WTC11 (cell line): ENCODE measurements around the gene TASP1.
"Not testable (repeated sequence)": the region's sequence is repeated elsewhere in the genome, so short reads cannot be mapped to it uniquely, and the experiment has no call there.

Source experiments
- ESRRA ChIP-seq: sonication (generic); formaldehyde crosslinking; IDR thresholded peaks from 2 replicates; pipeline ENCODE4 v1.8.1; 2022; ENCODE audit warnings: mild to moderate bottlenecking, missing genetic modification reagents, borderline replicate concordance
- KAT7 ChIP-seq: sonication (generic); formaldehyde crosslinking; IDR thresholded peaks from 2 replicates; pipeline ENCODE4 v1.8.1; 2023; ENCODE audit warnings: missing genetic modification reagents, mild to moderate bottlenecking, borderline replicate concordance
- NR1H2 ChIP-seq: sonication (generic); formaldehyde crosslinking; IDR thresholded peaks from 2 replicates; pipeline ENCODE4 v1.9.0; 2021; ENCODE audit warnings: mild to moderate bottlenecking, moderate library complexity, missing genetic modification reagents
- PRDM15 ChIP-seq: sonication (generic); formaldehyde crosslinking; IDR thresholded peaks from 2 replicates; pipeline ENCODE4 v1.8.0; 2022; ENCODE audit warnings: missing genetic modification reagents
- RELA ChIP-seq: sonication (generic); formaldehyde crosslinking; IDR thresholded peaks from 2 replicates; pipeline ENCODE4 v1.8.1; 2022; ENCODE audit warnings: missing genetic modification reagents, mild to moderate bottlenecking, borderline replicate concordance
- SMAD3 ChIP-seq: sonication (generic); formaldehyde crosslinking; IDR thresholded peaks from 2 replicates; pipeline ENCODE4 v1.8.0; 2022; ENCODE audit warnings: missing genetic modification reagents, mild to moderate bottlenecking, borderline replicate concordance
- ZBTB43 ChIP-seq: sonication (generic); formaldehyde crosslinking; IDR thresholded peaks from 2 replicates; pipeline ENCODE4 v1.8.1; 2023; ENCODE audit warnings: mild to moderate bottlenecking, missing genetic modification reagents
- ZSCAN18 ChIP-seq: fragments of 250-450 bp; sonication (Bioruptor Pico); IDR thresholded peaks from 2 replicates; pipeline ENCODE4 v2.1.2; 2022; ENCODE audit warnings: mild to moderate bottlenecking, moderate library complexity
- TF ChIP-seq, protein P1 (sequence below): fragments of 200-600 bp; IDR thresholded peaks from 2 replicates; pipeline ENCODE4 v1.8.0; 2022; ENCODE audit warnings: antibody characterized with exemption
- TF ChIP-seq, protein P2 (sequence below): sonication (generic); formaldehyde crosslinking; IDR thresholded peaks from 2 replicates; pipeline ENCODE4 v1.8.0; 2022; ENCODE audit warnings: mild to moderate bottlenecking, missing genetic modification reagents

DNA sequence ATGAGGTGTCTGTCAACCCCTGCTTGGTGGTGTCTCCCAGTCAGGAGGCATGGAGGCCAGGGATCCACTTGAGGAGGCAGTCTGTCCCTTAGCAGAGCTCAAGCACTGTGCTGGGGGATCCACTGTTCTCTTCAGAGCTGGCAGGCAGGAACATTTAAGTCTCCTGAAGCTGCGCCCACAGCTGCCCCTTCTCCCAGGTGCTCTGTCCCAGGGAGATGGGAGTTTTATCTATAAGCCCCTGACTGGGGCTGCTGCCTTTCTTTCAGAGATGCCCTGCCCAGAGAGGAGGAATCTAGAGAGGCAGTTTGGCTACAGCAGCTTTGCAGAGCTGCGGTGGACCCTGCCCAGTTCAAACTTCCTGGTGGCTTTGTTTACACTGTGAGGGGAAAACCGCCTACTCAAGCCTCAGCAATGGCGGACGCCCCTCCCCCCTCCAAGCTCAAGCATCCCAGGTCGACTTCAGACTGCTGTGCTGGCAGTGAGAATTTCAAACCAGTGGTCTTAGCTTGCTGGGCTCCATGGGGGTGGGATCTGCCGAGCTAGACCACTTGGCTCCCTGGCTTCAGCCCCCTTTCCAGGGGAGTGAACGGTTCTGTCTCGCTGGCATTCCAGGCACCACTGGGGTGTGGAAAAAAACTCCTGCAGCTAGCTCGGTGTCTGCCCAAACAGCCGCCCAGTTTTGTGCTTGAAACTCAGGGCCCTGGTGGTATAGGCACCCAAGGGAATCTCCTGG, 258.1 kb downstream of the TASP1 start:
- TF ChIP-seq, protein P1, sequence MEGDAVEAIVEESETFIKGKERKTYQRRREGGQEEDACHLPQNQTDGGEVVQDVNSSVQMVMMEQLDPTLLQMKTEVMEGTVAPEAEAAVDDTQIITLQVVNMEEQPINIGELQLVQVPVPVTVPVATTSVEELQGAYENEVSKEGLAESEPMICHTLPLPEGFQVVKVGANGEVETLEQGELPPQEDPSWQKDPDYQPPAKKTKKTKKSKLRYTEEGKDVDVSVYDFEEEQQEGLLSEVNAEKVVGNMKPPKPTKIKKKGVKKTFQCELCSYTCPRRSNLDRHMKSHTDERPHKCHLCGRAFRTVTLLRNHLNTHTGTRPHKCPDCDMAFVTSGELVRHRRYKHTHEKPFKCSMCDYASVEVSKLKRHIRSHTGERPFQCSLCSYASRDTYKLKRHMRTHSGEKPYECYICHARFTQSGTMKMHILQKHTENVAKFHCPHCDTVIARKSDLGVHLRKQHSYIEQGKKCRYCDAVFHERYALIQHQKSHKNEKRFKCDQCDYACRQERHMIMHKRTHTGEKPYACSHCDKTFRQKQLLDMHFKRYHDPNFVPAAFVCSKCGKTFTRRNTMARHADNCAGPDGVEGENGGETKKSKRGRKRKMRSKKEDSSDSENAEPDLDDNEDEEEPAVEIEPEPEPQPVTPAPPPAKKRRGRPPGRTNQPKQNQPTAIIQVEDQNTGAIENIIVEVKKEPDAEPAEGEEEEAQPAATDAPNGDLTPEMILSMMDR, result not testable (repeated sequence)
- not testable (repeated sequence) for TF ChIP-seq ZBTB43 (CRISPR knock-in tag); RELA (CRISPR knock-in tag); SMAD3 (CRISPR knock-in tag); KAT7; PRDM15 (CRISPR knock-in tag); ZSCAN18 (CRISPR knock-in tag); ESRRA (CRISPR knock-in tag); NR1H2 (CRISPR knock-in tag)
- TF ChIP-seq, protein P2, sequence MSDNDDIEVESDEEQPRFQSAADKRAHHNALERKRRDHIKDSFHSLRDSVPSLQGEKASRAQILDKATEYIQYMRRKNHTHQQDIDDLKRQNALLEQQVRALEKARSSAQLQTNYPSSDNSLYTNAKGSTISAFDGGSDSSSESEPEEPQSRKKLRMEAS (CRISPR knock-in tag), result not testable (repeated sequence)
